GM20000 (cell line): ENCODE data around the gene TMEM223.
"Not testable (repeated sequence)": the region's sequence is repeated elsewhere in the genome, so short reads cannot be mapped to it uniquely, and the experiment has no call there.

Experiments used
- DNase-seq: peaks from one replicate; pipeline ENCODE4 v3.0.0; 2012; ENCODE audit warnings: low spot score
- CTCF ChIP-seq: IDR thresholded peaks from 2 replicates; pipeline ENCODE4 v1.5.1; 2012; ENCODE audit warnings: mild to moderate bottlenecking, control low read depth; ENCODE audit errors: extremely low read depth, missing control alignments

TMEM223 gene

GRCh38 chr11:62778441-62778840 is 13.4 kb downstream of the TMEM223 start:
- TF ChIP-seq CTCF = no peak

GRCh38 chr11:62777389-62777788 is 14.4 kb downstream of the TMEM223 start:
- DNase-seq = no peak
- TF ChIP-seq CTCF = no peak

More at GRCh38 chr11:62778441-62778840, 13.4 kb downstream of the TMEM223 start:
- no peak for DNase-seq

- no peak for TF ChIP-seq CTCF
- no peak for DNase-seq
Observed at GRCh38 chr11:62775646-62776045, 16.2 kb downstream of the TMEM223 start.

GRCh38 chr11:62774407-62774806 is 17.4 kb downstream of the TMEM223 start:
- no peak for DNase-seq
- TF ChIP-seq CTCF = no peak

- TF ChIP-seq CTCF = no peak
- peak; percentile 89 for DNase-seq
Observed at GRCh38 chr11:62771144-62772021, 20.4 kb downstream of the TMEM223 start, which contains the start of gene TAF6L. TSS of gene TAF6L (plus strand) at chr11:62771396. CDS start at chr11:62775784, 4,388 bp downstream.

GRCh38 chr11:62770778-62771143 is 21.0 kb downstream of the TMEM223 start:
- DNase-seq = no peak
- no peak for TF ChIP-seq CTCF

GRCh38 chr11:62760867-62761227 is 31.0 kb downstream of the TMEM223 start:
- DNase-seq = not testable (repeated sequence)
